RWPE1 (cell line): ENCODE results near the gene TBX21.
A peak's percentile ranks its signal among the peaks of the same experiment; 100 is the strongest.

Experiments
- CTCF ChIA-PET: fragments of 350-600 bp; sonication (Branson Sonifier 250); formaldehyde crosslinking; extraction: SDS; loops from one replicate; lab custom pipeline; 2021; lab: Yijun Ruan, JAX
- POLR2A ChIA-PET: fragments of 400-600 bp; formaldehyde crosslinking; extraction: SDS; loops from one replicate; lab custom pipeline; 2020; ENCODE audit warnings: antibody characterized with exemption; ENCODE audit not compliant: low non-redundant PET; lab: Yijun Ruan, JAX
- DNase-seq: peaks from one replicate; pipeline ENCODE4 v3.0.0; 2012; ENCODE audit warnings: low spot score
- H3K27ac ChIP-seq: fragments of 450-650 bp; 2 replicates; pipeline ENCODE4 v1.5.1; 2017
- CTCF ChIP-seq: fragments of 450-650 bp; conservative IDR thresholded peaks from 2 replicates; pipeline ENCODE4 v1.5.1; 2017; ENCODE audit warnings: low read depth, mild to moderate bottlenecking

Gene TBX21

GRCh38 chr17:47703671-47704070, 29.4 kb upstream of the TBX21 start:
- ChIA-PET CTCF (interaction anchor here (0.6 kb wide), 1 partner anchor 12 kb away, joined by 3 read pairs; no protein-coding TSS in a partner anchor), POLR2A (no interaction called here)
- no peak overlapping the region for H3K27ac ChIP-seq
- DNase-seq, result no peak
- TF ChIP-seq CTCF, result no peak

- ChIA-PET CTCF (interaction anchor here (0.5 to 0.6 kb wide), 2 partner anchors 11 to 139 kb away, joined by 3 read pairs; no protein-coding TSS in a partner anchor), POLR2A (no interaction called here)
- peak overlapping the region; percentile 14; the same call in 1 of the 2 replicates for H3K27ac ChIP-seq
- no peak for DNase-seq
- TF ChIP-seq CTCF, result no peak
These were observed 28.9 kb upstream of the TBX21 start for GRCh38 chr17:47704116-47704515.

GRCh38 chr17:47704736-47705135, 28.3 kb upstream of the TBX21 start:
- POLR2A ChIA-PET, result no interaction called here
- no peak for DNase-seq
- CTCF ChIA-PET, result interaction anchor here (0.5 to 0.6 kb wide), 2 partner anchors 20 to 138 kb away, joined by 3 read pairs; no protein-coding TSS in a partner anchor
- peak overlapping the region; percentile 14; the same call in 1 of the 2 replicates for H3K27ac ChIP-seq
- no peak for TF ChIP-seq CTCF

- DNase-seq, result no peak
- ChIA-PET POLR2A (no interaction called here), CTCF (no interaction called here)
- no peak for TF ChIP-seq CTCF
- H3K27ac ChIP-seq, result no peak overlapping the region
These were observed 27.2 kb upstream of the TBX21 start for GRCh38 chr17:47705536-47706530.

- ChIA-PET CTCF (interaction anchor here (2.3 kb wide), 1 partner anchor 9 kb away, joined by 12 read pairs; no protein-coding TSS in a partner anchor), POLR2A (no interaction called here)
- no peak for TF ChIP-seq CTCF
- H3K27ac ChIP-seq, result no peak overlapping the region
- no peak for DNase-seq
These were observed 25.8 kb upstream of the TBX21 start for GRCh38 chr17:47707056-47707804.

GRCh38 chr17:47707884-47708283, 25.2 kb upstream of the TBX21 start:
- no peak overlapping the region for H3K27ac ChIP-seq
- POLR2A ChIA-PET, result no interaction called here
- CTCF ChIA-PET, result interaction anchor here (2.3 kb wide), 1 partner anchor 9 kb away, joined by 12 read pairs; no protein-coding TSS in a partner anchor
- no peak for DNase-seq
- no peak for TF ChIP-seq CTCF
